Hippocampal formation (tissue), 2 donors: ENCODE measurements around the gene CLIC4.
"Not testable (repeated sequence)": the region's sequence is repeated elsewhere in the genome, so short reads cannot be mapped to it uniquely, and the experiment has no call there.

Source experiments
- DNase-seq, 2 donors: peaks; one replicate each; lab custom pipeline; 2025; lab: John Stamatoyannopoulos, UW

The CLIC4 gene

GRCh38 chr1:24744911-24745710 is at the start of gene CLIC4:
TSS of gene CLIC4 (plus strand) at chr1:24745447. CDS start at chr1:24745554, 107 bp downstream.
- DNase-seq = peak; percentile 98 to 99

GRCh38 chr1:24696041-24696755 is 49.0 kb upstream of the CLIC4 start:
- DNase-seq = no peak

- no peak for DNase-seq
Observed at GRCh38 chr1:24696756-24697330, 48.4 kb upstream of the CLIC4 start.

GRCh38 chr1:24697453-24698001 is 47.7 kb upstream of the CLIC4 start:
- DNase-seq = not testable (repeated sequence)

GRCh38 chr1:24698326-24698725 is 46.9 kb upstream of the CLIC4 start:
- DNase-seq = not testable (repeated sequence)

GRCh38 chr1:24699628-24700027 is 45.6 kb upstream of the CLIC4 start:
- DNase-seq = no peak

GRCh38 chr1:24702511-24703293 is 42.5 kb upstream of the CLIC4 start:
- no peak for DNase-seq

- DNase-seq = peak; percentile 56 to 92
Observed at GRCh38 chr1:24704411-24705259, 40.6 kb upstream of the CLIC4 start.

GRCh38 chr1:24705260-24706073 is 39.8 kb upstream of the CLIC4 start:
- DNase-seq = peak; percentile 83 to 91

GRCh38 chr1:24706074-24706389 is 39.2 kb upstream of the CLIC4 start:
- not testable (repeated sequence) for DNase-seq

GRCh38 chr1:24707687-24708086 is 37.6 kb upstream of the CLIC4 start:
- no peak for DNase-seq

- DNase-seq = no peak
Observed at GRCh38 chr1:24708938-24709337, 36.3 kb upstream of the CLIC4 start.

GRCh38 chr1:24709791-24710441 is 35.3 kb upstream of the CLIC4 start:
- DNase-seq = no peak

- no peak for DNase-seq
Observed at GRCh38 chr1:24711329-24711728, 33.9 kb upstream of the CLIC4 start.

- no peak for DNase-seq
Observed at GRCh38 chr1:24713176-24713575, 32.1 kb upstream of the CLIC4 start.

- no peak for DNase-seq
Observed at GRCh38 chr1:24713736-24714135, 31.5 kb upstream of the CLIC4 start.

- DNase-seq = peak; percentile 92 to 95
Observed at GRCh38 chr1:24714859-24715520, 30.3 kb upstream of the CLIC4 start.

- no peak for DNase-seq
Observed at GRCh38 chr1:24715658-24716057, 29.6 kb upstream of the CLIC4 start.
